ENCODE results near the gene TENT4A.

- no peak for TF ChIP-seq USF2 (CRISPR knock-in tag; IDR thresholded peaks at IDR 0.05)
- TF ChIP-seq CTCF (IDR thresholded peaks at IDR 0.05): no peak
- TF ChIP-seq CREB1 (CRISPR knock-in tag; IDR thresholded peaks at IDR 0.05): no peak
- TF ChIP-seq, protein P1, sequence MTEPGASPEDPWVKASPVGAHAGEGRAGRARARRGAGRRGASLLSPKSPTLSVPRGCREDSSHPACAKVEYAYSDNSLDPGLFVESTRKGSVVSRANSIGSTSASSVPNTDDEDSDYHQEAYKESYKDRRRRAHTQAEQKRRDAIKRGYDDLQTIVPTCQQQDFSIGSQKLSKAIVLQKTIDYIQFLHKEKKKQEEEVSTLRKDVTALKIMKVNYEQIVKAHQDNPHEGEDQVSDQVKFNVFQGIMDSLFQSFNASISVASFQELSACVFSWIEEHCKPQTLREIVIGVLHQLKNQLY (CRISPR knock-in tag; IDR thresholded peaks at IDR 0.05): no peak
- TF ChIP-seq KAT7 (CRISPR knock-in tag; IDR thresholded peaks at IDR 0.05; ENCODE audit: borderline replicate concordance): no peak
- no peak for TF ChIP-seq TEAD4 (CRISPR knock-in tag; IDR thresholded peaks at IDR 0.05)
Measured at GRCh38 chr5:6681682-6682081, 31.6 kb upstream of the TENT4A start.

All from WTC11 (cell line).